ENCODE data around the gene RIPPLY3. TPM values are rescaled to one million over a fixed set of nuclear protein-coding genes. Genes with fewer than 3 reads are reported as not detected.

The RIPPLY3 gene
- total and polyA plus RNA-seq, 7 experiments from 2014 or later: not detected

GRCh38 chr21:36980280-36981048 is 26.0 kb upstream of the RIPPLY3 start:
- peak overlapping the region in 8 of 9 donors; percentile 25 to 84 (median 62) for H3K27ac Mint-ChIP-seq

DNA sequence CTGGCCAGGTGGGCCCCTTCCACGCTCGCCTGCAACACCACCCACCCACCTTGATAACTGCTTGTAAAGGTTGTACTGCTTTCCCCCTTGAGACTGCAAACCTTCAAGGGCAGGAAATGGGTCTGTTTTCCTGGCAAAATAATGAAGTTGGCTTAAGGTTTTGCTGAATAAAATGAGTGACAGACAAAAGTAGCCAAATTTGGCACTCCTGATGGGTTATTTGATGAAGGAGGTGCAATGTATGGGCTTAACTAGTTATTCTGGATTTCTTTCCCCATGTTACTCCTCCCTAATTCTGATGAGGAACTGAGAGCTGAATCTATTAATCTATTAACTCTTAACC is 25.5 kb upstream of the RIPPLY3 start:
- Mint-ChIP-seq H3K9me3 (no peaks in the 10 kb centered on the region), H3K4me1 (peaks cover 10 to 32% (median 19%) of the 10 kb centered on the region in 7 donors), H3K27ac (peak overlapping the region in 8 of 9 donors; percentile 7 to 84 (median 65)), H3K36me3 (peaks cover 0 to 2% (median 0%) of the 10 kb centered on the region in 5 donors), H3K4me3 (peak overlapping the region; percentile 73 to 92 (median 84)), H3K27me3 (peaks cover 0 to 13% (median 0%) of the 10 kb centered on the region in 5 donors)
- ATAC-seq: no peak
- POLR2A ChIA-PET: no interaction called here
- Histone ChIP-seq H3K36me3 (ENCODE audit: control insufficient read depth in 2 of 3, insufficient read depth in 3 of 3, low read length in 3 of 3) (no peaks in the 10 kb centered on the region), H3K9me3 (ENCODE audit: control insufficient read depth in 2 of 3, low read length in 3 of 3) (no peaks in the 10 kb centered on the region), H3K27ac (ENCODE audit: low read depth, low read length) (peak overlapping the region; percentile 19), H3K27me3 (ENCODE audit: control insufficient read depth in 2 of 2, insufficient read depth in 2 of 2, low read length in 2 of 2) (no peaks in the 10 kb centered on the region), H3K4me1 (ENCODE audit: control insufficient read depth in 2 of 2, insufficient read depth in 2 of 2, low read length in 2 of 2) (peaks cover 0 to 12% of the 10 kb centered on the region in 2 donors), H3K4me3 (ENCODE audit: low read length) (peak overlapping the region; percentile 38)
- CTCF ChIA-PET: interaction anchor here (0.6 kb wide), 1 partner anchor 12 kb away, joined by 4 read pairs; no protein-coding TSS in a partner anchor
- peak in 3 of 9 donors; percentile 24 to 27 (median 25) for DNase-seq
- intact Hi-C loops (cut with micrococcal nuclease): loop anchor here in 1 of 2 donors (10.0 kb wide), 1 partner anchor 384 kb away; the partner anchor contains the start of gene DYRK1A

More at GRCh38 chr21:36980280-36981048, 26.0 kb upstream of the RIPPLY3 start:
- intact Hi-C loops (cut with micrococcal nuclease): loop anchor here in 1 of 2 donors (10.0 kb wide), 1 partner anchor 384 kb away; the partner anchor contains the start of gene DYRK1A
- ATAC-seq (peak; percentile 59), DNase-seq (peak in 2 of 9 donors; percentile 18 to 27)
- H3K9me3 ChIP-seq (ENCODE audit: control insufficient read depth in 2 of 3, low read length in 3 of 3): no peaks in the 10 kb centered on the region
- no peaks in the 10 kb centered on the region for H3K9me3 Mint-ChIP-seq
- no peaks in the 10 kb centered on the region for H3K36me3 ChIP-seq (ENCODE audit: control insufficient read depth in 2 of 3, insufficient read depth in 3 of 3, low read length in 3 of 3)
- no peaks in the 10 kb centered on the region for H3K27me3 ChIP-seq (ENCODE audit: control insufficient read depth in 2 of 2, insufficient read depth in 2 of 2, low read length in 2 of 2)
- ChIA-PET CTCF (interaction anchor here (0.6 to 1.8 kb wide), 2 partner anchors 9 to 13 kb away, joined by 4 to 10 read pairs; no protein-coding TSS in a partner anchor), POLR2A (interaction anchor here (1.2 kb wide), 1 partner anchor 11 kb away, joined by 5 read pairs; no protein-coding TSS in a partner anchor)
- H3K4me1 ChIP-seq (ENCODE audit: control insufficient read depth in 2 of 2, insufficient read depth in 2 of 2, low read length in 2 of 2): peaks cover 0 to 9% of the 10 kb centered on the region in 2 donors
- H3K27me3 Mint-ChIP-seq: peaks cover 0 to 13% (median 0%) of the 10 kb centered on the region in 5 donors
- H3K4me3 ChIP-seq (ENCODE audit: low read length): peak overlapping the region; percentile 38
- peaks cover 10 to 27% (median 14%) of the 10 kb centered on the region in 7 donors for H3K4me1 Mint-ChIP-seq
- H3K27ac ChIP-seq (ENCODE audit: low read depth, low read length): peak overlapping the region; percentile 19
- H3K36me3 Mint-ChIP-seq: peaks cover 0 to 2% (median 0%) of the 10 kb centered on the region in 5 donors
- H3K4me3 Mint-ChIP-seq: peak overlapping the region; percentile 73 to 92 (median 84)

DNA sequence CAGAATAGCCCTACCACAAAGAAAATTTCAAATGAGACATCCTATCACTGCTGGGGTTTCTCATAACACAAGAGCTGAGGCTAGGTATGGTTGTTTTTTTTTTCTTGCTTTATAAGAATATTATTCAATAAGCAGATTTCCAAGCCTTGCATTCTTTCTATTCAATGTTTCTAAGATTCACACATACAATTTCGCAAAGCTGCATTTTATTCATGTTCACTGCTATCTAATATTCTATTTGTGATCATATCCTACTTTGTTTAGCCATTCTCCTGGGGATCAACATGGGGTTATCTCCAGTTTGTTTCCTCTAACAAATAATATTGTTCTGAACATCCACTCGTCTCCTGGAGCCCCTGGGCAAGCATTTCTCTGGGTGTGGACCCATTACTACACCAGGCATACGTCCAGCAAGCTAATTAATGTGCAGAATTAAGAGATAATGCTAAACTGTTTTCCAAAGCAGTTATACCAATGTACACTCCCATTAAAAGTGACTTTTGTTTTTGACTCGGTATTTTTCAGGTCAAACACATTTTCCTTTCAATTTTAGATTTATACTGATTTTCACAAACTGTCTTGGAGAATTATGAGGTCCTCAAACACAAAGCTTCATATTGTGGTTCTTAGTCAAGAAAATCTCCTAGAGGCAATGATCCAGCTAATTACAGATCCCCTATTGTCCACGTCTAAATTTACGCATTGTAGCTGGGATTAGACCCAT is 24.4 kb upstream of the RIPPLY3 start:
- CTCF ChIA-PET: interaction anchor here (0.5 to 0.9 kb wide), 3 partner anchors 8 to 221 kb away, joined by 4 to 8 read pairs (median 4); no protein-coding TSS in a partner anchor
- DNase-seq (no peak), ATAC-seq (no peak)
- H3K27ac ChIP-seq (ENCODE audit: low read depth, low read length): no peak overlapping the region
- peaks cover 0 to 13% of the 10 kb centered on the region in 2 donors for H3K4me1 ChIP-seq (ENCODE audit: control insufficient read depth in 2 of 2, insufficient read depth in 2 of 2, low read length in 2 of 2)
- H3K9me3 ChIP-seq (ENCODE audit: control insufficient read depth in 2 of 3, low read length in 3 of 3): no peaks in the 10 kb centered on the region
- POLR2A ChIA-PET: interaction anchor here (0.9 kb wide), 1 partner anchor 27 kb away, joined by 3 read pairs; no protein-coding TSS in a partner anchor
- H3K4me3 Mint-ChIP-seq: peak overlapping the region in 5 of 10 donors; percentile 37 to 92 (median 50)
- H3K4me1 Mint-ChIP-seq: peaks cover 9 to 37% (median 21%) of the 10 kb centered on the region in 7 donors
- H3K9me3 Mint-ChIP-seq: peaks cover 0 to 3% (median 0%) of the 10 kb centered on the region in 11 donors
- H3K36me3 Mint-ChIP-seq: peaks cover 0 to 6% (median 0%) of the 10 kb centered on the region in 5 donors
- H3K36me3 ChIP-seq (ENCODE audit: control insufficient read depth in 2 of 3, insufficient read depth in 3 of 3, low read length in 3 of 3): no peaks in the 10 kb centered on the region
- H3K27me3 Mint-ChIP-seq: peaks cover 0 to 13% (median 0%) of the 10 kb centered on the region in 5 donors
- H3K4me3 ChIP-seq (ENCODE audit: low read length): no peak overlapping the region
- no peak overlapping the region for H3K27ac Mint-ChIP-seq
- H3K27me3 ChIP-seq (ENCODE audit: control insufficient read depth in 2 of 2, insufficient read depth in 2 of 2, low read length in 2 of 2): no peaks in the 10 kb centered on the region
- intact Hi-C loops (cut with micrococcal nuclease): loop anchor here in 1 of 2 donors (10.0 kb wide), 1 partner anchor 383 kb away; the partner anchor contains the start of gene DYRK1A

DNA sequence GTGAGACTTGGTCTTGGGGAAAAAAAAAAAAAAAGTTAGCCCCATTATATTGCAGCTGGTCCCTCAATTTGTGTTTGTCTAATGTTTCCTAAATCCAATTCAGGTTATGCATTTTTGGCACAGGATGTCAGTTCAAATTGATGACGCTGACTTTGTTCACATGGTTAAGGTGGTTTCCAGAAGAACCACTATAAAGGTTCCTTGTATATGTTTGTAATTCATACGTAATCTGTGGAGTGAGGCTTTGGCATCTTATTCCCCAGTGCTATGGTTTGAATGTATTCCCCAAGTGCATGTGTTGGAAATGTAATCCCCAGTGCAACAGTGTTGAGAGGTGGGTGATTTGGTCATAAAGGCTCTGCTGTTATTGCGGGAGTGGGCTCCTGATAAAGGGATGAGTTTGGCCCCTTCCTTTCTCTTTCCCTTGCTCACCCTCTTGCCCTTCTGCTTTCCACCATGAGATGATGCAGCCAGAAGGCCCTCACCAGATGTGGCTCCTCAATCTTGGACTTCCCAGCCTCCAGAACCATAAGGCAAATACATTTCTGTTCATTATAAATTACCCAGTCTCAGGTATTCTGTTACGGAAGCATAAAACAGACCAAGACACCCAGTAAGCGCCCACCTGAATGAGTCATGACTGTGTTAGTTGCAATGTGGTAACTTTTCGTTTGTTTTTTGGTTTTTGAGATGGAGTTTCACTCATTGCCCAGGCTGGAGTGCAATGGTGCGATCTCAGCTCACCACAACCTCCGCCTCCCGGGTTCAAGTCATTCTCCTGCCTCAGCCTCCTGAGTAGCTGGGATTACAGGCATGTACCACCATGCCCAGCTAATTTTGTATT is 20.5 kb upstream of the RIPPLY3 start:
- Mint-ChIP-seq H3K36me3 (peaks cover 0 to 7% (median 0%) of the 10 kb centered on the region in 5 donors), H3K4me1 (peaks cover 7 to 44% (median 31%) of the 10 kb centered on the region in 7 donors), H3K4me3 (peak overlapping the region in 5 of 10 donors; percentile 5 to 59 (median 23)), H3K27me3 (peaks cover 0 to 7% (median 0%) of the 10 kb centered on the region in 5 donors), H3K9me3 (peaks cover 0 to 5% (median 0%) of the 10 kb centered on the region in 11 donors), H3K27ac (peak overlapping the region in 7 of 9 donors; percentile 65 to 94 (median 81))
- POLR2A ChIA-PET: no interaction called here
- intact Hi-C loops (cut with micrococcal nuclease): loop anchor here (5.0 to 10.0 kb wide), 3 partner anchors 281 to 576 kb away; partner anchors contain the start of genes DYRK1A (in 1 of the 2) and VPS26C (in 1 of the 2)
- Histone ChIP-seq H3K9me3 (ENCODE audit: control insufficient read depth in 2 of 3, low read length in 3 of 3) (no peaks in the 10 kb centered on the region), H3K36me3 (ENCODE audit: control insufficient read depth in 2 of 3, insufficient read depth in 3 of 3, low read length in 3 of 3) (no peaks in the 10 kb centered on the region), H3K4me3 (ENCODE audit: low read length) (no peak overlapping the region), H3K4me1 (ENCODE audit: control insufficient read depth in 2 of 2, insufficient read depth in 2 of 2, low read length in 2 of 2) (peaks cover 0 to 8% of the 10 kb centered on the region in 2 donors), H3K27me3 (ENCODE audit: control insufficient read depth in 2 of 2, insufficient read depth in 2 of 2, low read length in 2 of 2) (no peaks in the 10 kb centered on the region), H3K27ac (ENCODE audit: low read depth, low read length) (no peak overlapping the region)
- CTCF ChIA-PET: interaction anchor here (0.6 kb wide), 1 partner anchor 21 kb away, joined by 3 read pairs; no protein-coding TSS in a partner anchor
- ATAC-seq (no peak), DNase-seq (peak in 7 of 9 donors; percentile 33 to 64 (median 52))

DNA sequence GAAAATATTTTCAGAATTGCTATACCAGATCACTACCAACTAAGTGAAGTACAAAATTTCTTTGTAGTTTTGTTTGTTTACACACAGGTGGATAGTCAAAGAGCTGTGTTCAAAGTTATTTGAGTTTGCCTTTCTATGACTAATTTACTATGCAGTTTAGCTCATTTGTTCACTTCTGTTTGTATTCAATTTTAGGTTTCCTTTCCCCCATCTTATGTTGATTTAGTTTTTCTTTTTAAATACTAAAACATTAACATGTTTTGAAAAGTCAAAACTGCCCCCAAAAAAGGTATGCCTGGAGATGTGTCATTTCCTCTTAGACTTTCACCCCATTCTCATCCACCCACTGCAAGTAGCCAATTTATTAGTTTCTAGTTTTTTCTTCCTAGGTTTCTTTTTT is 18.7 kb upstream of the RIPPLY3 start:
- DNase-seq (no peak), ATAC-seq (no peak)
- Mint-ChIP-seq H3K9me3 (peaks cover 0 to 5% (median 0%) of the 10 kb centered on the region in 11 donors), H3K4me3 (peak overlapping the region in 1 of 10 donors; percentile 80), H3K27me3 (no peaks in the 10 kb centered on the region), H3K4me1 (peaks cover 4 to 39% (median 28%) of the 10 kb centered on the region in 7 donors), H3K27ac (peak overlapping the region in 5 of 9 donors; percentile 15 to 75 (median 64)), H3K36me3 (peaks cover 0 to 5% (median 0%) of the 10 kb centered on the region in 5 donors)
- intact Hi-C loops (cut with micrococcal nuclease): loop anchor here (2.0 to 10.0 kb wide), 4 partner anchors 279 to 831 kb away; partner anchors contain the start of genes DOP1B (in 1 of the 2), DYRK1A (in 1 of the 2) and VPS26C (in 1 of the 2)
- Histone ChIP-seq H3K4me3 (ENCODE audit: low read length) (no peak overlapping the region), H3K36me3 (ENCODE audit: control insufficient read depth in 2 of 3, insufficient read depth in 3 of 3, low read length in 3 of 3) (no peaks in the 10 kb centered on the region), H3K4me1 (ENCODE audit: control insufficient read depth in 2 of 2, insufficient read depth in 2 of 2, low read length in 2 of 2) (peaks cover 0 to 4% of the 10 kb centered on the region in 2 donors), H3K27ac (ENCODE audit: low read depth, low read length) (no peak overlapping the region), H3K27me3 (ENCODE audit: control insufficient read depth in 2 of 2, insufficient read depth in 2 of 2, low read length in 2 of 2) (no peaks in the 10 kb centered on the region), H3K9me3 (ENCODE audit: control insufficient read depth in 2 of 3, low read length in 3 of 3) (no peaks in the 10 kb centered on the region)
- POLR2A ChIA-PET: no interaction called here
- CTCF ChIA-PET: interaction anchor here (0.6 kb wide), 1 partner anchor 17 kb away, joined by 6 read pairs; no protein-coding TSS in a partner anchor
